Measurements from ENCODE around the gene ADORA2B. TPM values are rescaled to one million over a fixed set of nuclear protein-coding genes. Genes with fewer than 3 reads are reported as not detected.

Gene ADORA2B
- total RNA-seq, 2 experiments from 2014 or later: 2.1 to 2.6 TPM

GRCh38 chr17:16023881-16024280 lies 79.0 kb downstream of the ADORA2B start:
- CTCF ChIA-PET: no interaction called here
- POLR2A ChIA-PET: no interaction called here

GRCh38 chr17:16025202-16025601 lies 80.3 kb downstream of the ADORA2B start:
- CTCF ChIA-PET: no interaction called here

More at GRCh38 chr17:16025202-16025601, 80.3 kb downstream of the ADORA2B start:
- POLR2A ChIA-PET: no interaction called here

Other genes with a start within 250 kb of the ADORA2B start
- gene ZNF286A, start 245.4 kb upstream of the ADORA2B start, total RNA-seq: 10 to 100 TPM; 28.4 to 30.8 TPM
- under 1 TPM; 0.08 to 0.46 TPM for gene TBC1D26, start 212.8 kb upstream of the ADORA2B start, total RNA-seq
- 10 to 100 TPM; 10.2 to 13.3 TPM for gene ZSWIM7, start 54.6 kb downstream of the ADORA2B start, total RNA-seq
- gene TTC19, start 54.7 kb downstream of the ADORA2B start, total RNA-seq: 10 to 100 TPM; 36.8 to 38.7 TPM

Data from activated CD8-positive, alpha-beta memory T cell treated with anti-CD3 and anti-CD28 coated beads for 36 hours (primary cell).